Esophagus muscularis mucosa (tissue), 4 donors: Measurements from ENCODE around the gene ABCB7. TPM values are rescaled to one million over a fixed set of nuclear protein-coding genes. Genes with fewer than 3 reads are reported as not detected.
A peak's percentile ranks its signal among the peaks of the same experiment; 100 is the strongest.
"Not testable (repeated sequence)": the region's sequence is repeated elsewhere in the genome, so short reads cannot be mapped to it uniquely, and the experiment has no call there.

Experiments used
- DNase-seq: peaks from one replicate; pipeline ENCODE4 v3.0.0-alpha.2; 2017; ENCODE audit errors: extremely low spot score
- H3K27ac ChIP-seq, 4 donors: fragments of 200-600 bp; sonication (generic); replicated peaks in 1 of 4; 1 replicate in 3 of 4; 2 replicates in 1 of 4; pipeline ENCODE4 v1.5.1; 2016 to 2019; ENCODE audit warnings: mild to moderate bottlenecking in 1 of 4
- H3K27me3 ChIP-seq, 4 donors: fragments of 200-600 bp; sonication (generic); one replicate each; pipeline versions ENCODE4 v1.5.1 to v1.6.0; 2016 to 2019
- H3K36me3 ChIP-seq, 4 donors: fragments of 200-600 bp; sonication (generic); one replicate each; pipeline ENCODE4 v1.5.1; 2016 to 2019
- H3K4me1 ChIP-seq, 4 donors: fragments of 200-600 bp; sonication (generic); one replicate each; pipeline ENCODE4 v1.5.1; 2016 to 2019
- H3K4me3 ChIP-seq, 4 donors: fragments of 200-600 bp; sonication (generic); 1 replicate in 2 of 4; 2 replicates in 2 of 4; pipeline ENCODE4 v1.5.1; 2016 to 2019; ENCODE audit warnings: mild to moderate bottlenecking in 4 of 4, moderate library complexity in 1 of 4
- H3K9me3 ChIP-seq, 4 donors: fragments of 200-600 bp; sonication (generic); 1 replicate in 3 of 4; 2 replicates in 1 of 4; pipeline ENCODE4 v1.5.1; 2016 to 2019
- EP300 ChIP-seq: sonication (generic); formaldehyde crosslinking; IDR thresholded peaks from one replicate; pipeline ENCODE4 v1.6.1; 2017; ENCODE audit warnings: antibody characterized with exemption
- POLR2A ChIP-seq: fragments of 450-650 bp; IDR thresholded peaks from one replicate; pipeline ENCODE4 v1.6.1; 2017; ENCODE audit warnings: antibody characterized with exemption, moderate library complexity, mild to moderate bottlenecking, low read depth
- POLR2AphosphoS5 ChIP-seq, 2 donors: sonication (generic); formaldehyde crosslinking; IDR thresholded peaks; one replicate each; pipeline ENCODE4 v1.6.1; 2017; ENCODE audit warnings: antibody characterized with exemption in 2 of 2
- WGBS: methylation state at CpG from one replicate; pipeline ENCODE4 v1.1.5; 2018; 5-methylcytosine and 5-hydroxymethylcytosine counted together
- intact Hi-C: fragments of 100-400 bp; cut with DNase I; formaldehyde crosslinking; loops from one replicate; pipeline ENCODE4 v1.15.1; 2023
- small RNA-seq, 3 donors: library from RNA; depleted of rRNA; stranded (forward); fragments of <200 nt; gene quantifications; one replicate each; pipeline ENCODE3, GENCODE V24; 2016
- total RNA-seq, 4 donors: library from RNA; depleted of rRNA; stranded (reverse); fragments of >200 nt; gene quantifications; one replicate each; pipeline versions ENCODE4 v1.1.0 to v1.2.1, GENCODE V29; 2016
- TF ChIP-seq, protein P1 (sequence below), 3 experiments: fragments of 200-600 bp in 2 of 3; fragments of 450-650 bp in 1 of 3; sonication (generic) in 2 of 3; IDR thresholded peaks; one replicate each; pipeline ENCODE4 v1.5.1; 2017 to 2019; ENCODE audit warnings: antibody characterized with exemption in 3 of 3, mild to moderate bottlenecking in 2 of 3, moderate library complexity in 1 of 3

The ABCB7 gene
- total RNA-seq, 4 donors from 2014 or later, result 32.3 to 46.9 (median 37.5) TPM

DNA sequence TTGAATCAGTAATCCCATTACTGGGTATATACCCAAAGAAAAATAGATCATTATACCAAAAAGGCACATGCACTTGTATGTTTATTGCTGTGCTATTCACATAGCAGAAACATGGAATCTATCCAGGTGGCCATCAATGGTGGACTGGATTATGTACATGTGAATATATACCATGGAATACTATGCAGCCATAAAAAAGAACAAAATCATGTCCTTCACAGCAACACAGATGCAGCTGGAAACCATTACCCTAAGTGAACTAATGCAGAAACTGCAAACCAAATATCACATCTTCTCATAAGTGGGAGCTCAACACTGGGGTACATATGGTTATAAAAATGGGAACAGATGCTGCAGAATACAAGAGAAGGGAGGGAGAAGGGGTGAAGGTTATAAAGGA, 110.7 kb downstream of the ABCB7 start:
- Histone ChIP-seq H3K27me3 (no peaks in the 10 kb centered on the region), H3K36me3 (peaks cover 0 to 6% (median 0%) of the 10 kb centered on the region in 4 donors), H3K9me3 (peaks cover 0 to 19% (median 0%) of the 10 kb centered on the region in 4 donors), H3K27ac (no peak overlapping the region), H3K4me3 (no peak overlapping the region), H3K4me1 (no peaks in the 10 kb centered on the region)
- DNase-seq, result no peak
- TF ChIP-seq POLR2A (no peak), POLR2AphosphoS5 (IDR thresholded peaks at IDR 0.05) (no peak), EP300 (no peak)
- TF ChIP-seq, protein P1, sequence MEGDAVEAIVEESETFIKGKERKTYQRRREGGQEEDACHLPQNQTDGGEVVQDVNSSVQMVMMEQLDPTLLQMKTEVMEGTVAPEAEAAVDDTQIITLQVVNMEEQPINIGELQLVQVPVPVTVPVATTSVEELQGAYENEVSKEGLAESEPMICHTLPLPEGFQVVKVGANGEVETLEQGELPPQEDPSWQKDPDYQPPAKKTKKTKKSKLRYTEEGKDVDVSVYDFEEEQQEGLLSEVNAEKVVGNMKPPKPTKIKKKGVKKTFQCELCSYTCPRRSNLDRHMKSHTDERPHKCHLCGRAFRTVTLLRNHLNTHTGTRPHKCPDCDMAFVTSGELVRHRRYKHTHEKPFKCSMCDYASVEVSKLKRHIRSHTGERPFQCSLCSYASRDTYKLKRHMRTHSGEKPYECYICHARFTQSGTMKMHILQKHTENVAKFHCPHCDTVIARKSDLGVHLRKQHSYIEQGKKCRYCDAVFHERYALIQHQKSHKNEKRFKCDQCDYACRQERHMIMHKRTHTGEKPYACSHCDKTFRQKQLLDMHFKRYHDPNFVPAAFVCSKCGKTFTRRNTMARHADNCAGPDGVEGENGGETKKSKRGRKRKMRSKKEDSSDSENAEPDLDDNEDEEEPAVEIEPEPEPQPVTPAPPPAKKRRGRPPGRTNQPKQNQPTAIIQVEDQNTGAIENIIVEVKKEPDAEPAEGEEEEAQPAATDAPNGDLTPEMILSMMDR (IDR thresholded peaks at IDR 0.05), result no peak
- intact Hi-C loops, result no loop called here

DNA sequence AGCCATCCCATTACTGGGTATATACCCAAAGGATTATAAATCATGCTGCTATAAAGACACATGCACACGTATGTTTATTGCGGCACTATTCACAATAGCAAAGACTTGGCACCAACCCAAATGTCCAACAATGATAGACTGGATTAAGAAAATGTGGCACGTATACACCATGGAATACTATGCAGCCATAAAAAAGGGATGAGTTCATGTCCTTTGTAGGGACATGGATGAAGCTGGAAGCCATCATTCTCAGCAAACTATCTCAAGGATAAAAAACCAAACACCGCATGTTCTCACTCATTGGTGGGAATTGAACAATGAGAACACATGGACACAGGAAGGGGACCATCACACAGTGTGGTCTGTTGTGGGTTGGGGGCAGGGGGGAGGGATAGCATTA, 111.9 kb downstream of the ABCB7 start:
- intact Hi-C loops, H3K4me3 ChIP-seq, DNase-seq, H3K36me3 ChIP-seq, H3K27ac ChIP-seq, H3K4me1 ChIP-seq, H3K27me3 ChIP-seq: not testable (repeated sequence)
- WGBS, result 92% methylated on average over 4 of the region's 4 CpGs
- H3K9me3 ChIP-seq, result peaks cover 0 to 19% (median 0%) of the 10 kb centered on the region in 4 donors

DNA sequence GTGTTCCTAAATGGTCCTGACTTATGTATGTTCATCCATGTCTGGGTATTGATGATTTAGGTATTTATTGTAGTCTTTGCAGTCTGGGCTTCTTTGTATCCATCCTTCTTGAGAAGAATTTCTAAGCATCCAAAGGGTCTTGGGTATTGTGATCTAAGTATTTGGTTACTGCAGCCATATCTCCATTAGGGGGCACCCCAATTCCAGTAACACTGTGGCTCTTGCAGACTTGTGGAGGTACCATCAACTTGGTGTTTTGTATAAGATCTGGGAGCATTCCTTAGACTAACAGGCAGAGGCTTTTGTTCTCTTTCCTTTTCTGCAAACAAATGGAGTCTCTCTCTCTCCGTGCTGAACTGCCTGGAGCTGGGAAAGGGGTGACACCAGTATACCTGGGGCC, 117.2 kb downstream of the ABCB7 start:
- intact Hi-C loops, result no loop called here
- Histone ChIP-seq H3K27me3 (no peaks in the 10 kb centered on the region), H3K4me1 (no peaks in the 10 kb centered on the region), H3K27ac (no peak overlapping the region), H3K36me3 (no peaks in the 10 kb centered on the region), H3K4me3 (no peak overlapping the region), H3K9me3 (peaks cover 0 to 17% (median 2%) of the 10 kb centered on the region in 4 donors)
- no peak for DNase-seq
- whole genome bisulfite sequencing, result 22% methylated on average over 1 of the region's 1 CpG
- TF ChIP-seq POLR2AphosphoS5 (IDR thresholded peaks at IDR 0.05), result no peak
- TF ChIP-seq, protein P1 (IDR thresholded peaks at IDR 0.05), result peak in 1 of 3 experiments; percentile 5

Small RNAs within 50 kb of the gene (small RNA-seq; reads per million reads assigned to genes)
- gene BUD31P2, result 0 reads per million in 3 donors
- gene RNU6-562P, result 0 reads per million in 3 donors

Other genes with a start within 250 kb of the ABCB7 start
- gene NEXMIF, start 230.8 kb downstream of the ABCB7 start, total RNA-seq, result 1 to 10 TPM; 5.0 to 7.8 (median 6.1) TPM
- 10 to 100 TPM in 3 of 4 donors, 1 to 10 TPM in 1; 6.8 to 17.0 (median 12.7) TPM for gene UPRT, start 117.8 kb upstream of the ABCB7 start, total RNA-seq